PFSK-1 (cell line): ENCODE measurements around the gene SATB1.

Source experiments
- FOXP2 ChIP-seq: optimal IDR thresholded peaks from 2 replicates; pipeline ENCODE3; 2011; ENCODE audit warnings: borderline replicate concordance, control low read depth, inconsistent platforms; ENCODE audit not compliant: insufficient read depth; ENCODE audit errors: extremely low read length, extremely low read depth
- POLR2AphosphoS5 ChIP-seq: IDR thresholded peaks from 2 replicates; pipeline ENCODE4 v1.6.1; 2012; ENCODE audit warnings: low read depth, mild to moderate bottlenecking, control low read depth, low read length, moderate library complexity
- SIN3A ChIP-seq: IDR thresholded peaks from 2 replicates; pipeline ENCODE4 v1.6.1; 2012; ENCODE audit warnings: mild to moderate bottlenecking, low read length, moderate library complexity, borderline replicate concordance; ENCODE audit not compliant: insufficient read depth
- TAF1 ChIP-seq: IDR thresholded peaks from 2 replicates; pipeline ENCODE4 v1.6.1; 2012; ENCODE audit warnings: low read length, control low read depth, borderline replicate concordance; ENCODE audit not compliant: insufficient read depth
- TF ChIP-seq, protein P1 (sequence below), 2 experiments: IDR thresholded peaks; 2 replicates each; pipeline versions ENCODE4 v1.6.1 to v1.8.0; 2011 to 2012; ENCODE audit warnings: low read depth in 2 of 2, low read length in 2 of 2, control low read depth in 1 of 2, inconsistent platforms in 1 of 2, mild to moderate bottlenecking in 1 of 2, moderate library complexity in 1 of 2; ENCODE audit not compliant: insufficient read depth in 1 of 2

Gene SATB1

DNA sequence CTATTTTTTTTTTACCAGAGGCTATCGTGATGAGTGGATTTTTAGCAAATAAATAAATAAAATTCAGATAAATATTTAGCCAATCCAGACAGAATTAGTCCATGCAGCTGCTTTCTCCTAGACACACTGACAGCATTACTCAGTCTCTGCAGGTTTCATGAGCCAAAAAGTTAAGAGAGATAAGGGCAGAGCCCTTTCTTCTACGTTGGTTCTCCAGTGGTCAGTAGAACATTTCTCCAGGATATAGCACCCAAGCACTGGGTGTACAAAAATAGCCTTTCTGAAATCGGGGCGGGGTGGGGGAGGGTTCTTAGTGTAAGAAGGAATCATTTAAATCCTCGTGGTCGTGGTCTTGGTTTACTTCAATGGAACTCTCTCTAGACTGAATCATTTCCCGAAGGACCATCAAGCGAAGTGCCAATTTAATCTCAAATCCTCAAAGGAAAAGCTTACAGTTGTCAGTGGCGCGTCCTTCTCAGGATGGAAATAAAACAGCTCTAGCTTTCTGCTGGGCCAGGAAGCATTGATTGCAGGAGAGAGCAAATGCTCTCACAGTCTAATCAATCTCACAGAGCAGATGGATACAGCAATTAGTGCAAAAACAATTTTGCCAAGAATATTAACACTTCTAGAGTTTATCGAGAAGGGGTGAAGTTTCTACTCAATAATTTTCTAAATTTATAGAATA is 86.2 kb downstream of the SATB1 start:
- TF ChIP-seq TAF1 (no peak), FOXP2 (no peak), SIN3A (no peak), POLR2AphosphoS5 (no peak)
- TF ChIP-seq, protein P1, sequence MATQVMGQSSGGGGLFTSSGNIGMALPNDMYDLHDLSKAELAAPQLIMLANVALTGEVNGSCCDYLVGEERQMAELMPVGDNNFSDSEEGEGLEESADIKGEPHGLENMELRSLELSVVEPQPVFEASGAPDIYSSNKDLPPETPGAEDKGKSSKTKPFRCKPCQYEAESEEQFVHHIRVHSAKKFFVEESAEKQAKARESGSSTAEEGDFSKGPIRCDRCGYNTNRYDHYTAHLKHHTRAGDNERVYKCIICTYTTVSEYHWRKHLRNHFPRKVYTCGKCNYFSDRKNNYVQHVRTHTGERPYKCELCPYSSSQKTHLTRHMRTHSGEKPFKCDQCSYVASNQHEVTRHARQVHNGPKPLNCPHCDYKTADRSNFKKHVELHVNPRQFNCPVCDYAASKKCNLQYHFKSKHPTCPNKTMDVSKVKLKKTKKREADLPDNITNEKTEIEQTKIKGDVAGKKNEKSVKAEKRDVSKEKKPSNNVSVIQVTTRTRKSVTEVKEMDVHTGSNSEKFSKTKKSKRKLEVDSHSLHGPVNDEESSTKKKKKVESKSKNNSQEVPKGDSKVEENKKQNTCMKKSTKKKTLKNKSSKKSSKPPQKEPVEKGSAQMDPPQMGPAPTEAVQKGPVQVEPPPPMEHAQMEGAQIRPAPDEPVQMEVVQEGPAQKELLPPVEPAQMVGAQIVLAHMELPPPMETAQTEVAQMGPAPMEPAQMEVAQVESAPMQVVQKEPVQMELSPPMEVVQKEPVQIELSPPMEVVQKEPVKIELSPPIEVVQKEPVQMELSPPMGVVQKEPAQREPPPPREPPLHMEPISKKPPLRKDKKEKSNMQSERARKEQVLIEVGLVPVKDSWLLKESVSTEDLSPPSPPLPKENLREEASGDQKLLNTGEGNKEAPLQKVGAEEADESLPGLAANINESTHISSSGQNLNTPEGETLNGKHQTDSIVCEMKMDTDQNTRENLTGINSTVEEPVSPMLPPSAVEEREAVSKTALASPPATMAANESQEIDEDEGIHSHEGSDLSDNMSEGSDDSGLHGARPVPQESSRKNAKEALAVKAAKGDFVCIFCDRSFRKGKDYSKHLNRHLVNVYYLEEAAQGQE (IDR thresholded peaks at IDR 0.05; ENCODE audit: insufficient read depth in 1 of 2, low read depth in 2 of 2, low read length in 2 of 2) = no peak

DNA sequence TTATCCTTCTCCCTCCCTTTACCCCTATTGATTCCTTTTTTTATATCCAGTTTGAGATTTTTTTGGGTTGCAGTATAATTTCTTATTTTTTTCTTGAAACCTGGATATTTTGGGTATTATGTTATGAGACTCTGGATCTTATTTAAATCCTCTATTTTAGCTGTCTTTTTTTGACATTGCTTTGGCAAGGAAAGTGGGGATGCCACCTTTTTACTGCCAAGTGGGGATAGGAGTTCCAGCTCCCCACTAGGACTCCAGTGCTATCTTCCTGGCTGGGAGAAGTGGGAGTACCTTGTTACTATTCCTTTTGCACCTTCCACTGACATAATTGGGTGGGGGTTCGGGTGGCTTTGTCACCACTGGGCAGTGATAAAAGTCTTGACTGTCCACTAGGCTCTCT is 87.9 kb downstream of the SATB1 start:
- TF ChIP-seq, protein P1 (IDR thresholded peaks at IDR 0.05; ENCODE audit: insufficient read depth in 1 of 2, low read depth in 2 of 2, low read length in 2 of 2) = no peak
- TF ChIP-seq FOXP2 (no peak), TAF1 (no peak), POLR2AphosphoS5 (no peak), SIN3A (no peak)

DNA sequence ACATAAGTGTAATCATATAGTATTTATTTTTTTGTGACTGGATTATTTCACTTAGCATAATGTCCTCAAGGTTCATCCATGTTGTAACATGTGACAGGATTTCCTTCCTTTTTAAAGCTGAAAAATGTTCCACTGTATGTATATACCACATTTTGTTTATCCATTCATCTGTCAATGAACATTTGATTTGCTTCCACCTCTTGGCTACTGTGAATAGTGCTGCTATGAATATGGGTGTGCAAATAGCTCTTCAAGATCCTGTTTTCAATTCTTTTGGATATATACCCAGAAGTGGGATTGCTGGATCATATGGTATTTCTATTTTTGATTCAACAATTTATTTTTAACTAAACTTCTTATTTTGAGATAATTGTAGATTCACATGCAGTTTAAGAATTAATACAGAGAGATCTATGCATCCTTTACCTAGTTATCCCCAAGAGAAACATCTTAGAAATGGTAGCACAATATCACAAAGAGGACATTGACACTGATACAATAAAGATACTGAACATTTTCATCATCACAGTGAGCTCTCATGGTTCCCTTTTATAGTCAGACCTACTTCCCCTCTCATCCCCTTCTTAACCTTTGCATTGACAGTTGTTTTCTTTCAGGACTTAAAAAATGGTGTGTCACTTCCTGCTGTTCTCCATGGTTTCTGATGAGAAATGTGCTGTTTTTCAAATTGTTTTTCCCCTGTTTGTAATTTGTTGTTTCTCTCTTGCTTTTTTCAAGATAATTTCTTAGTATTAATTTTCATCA is 90.1 kb downstream of the SATB1 start:
- TF ChIP-seq FOXP2 (no peak), TAF1 (no peak), POLR2AphosphoS5 (no peak), SIN3A (no peak)
- TF ChIP-seq, protein P1 (IDR thresholded peaks at IDR 0.05; ENCODE audit: insufficient read depth in 1 of 2, low read depth in 2 of 2, low read length in 2 of 2) = no peak

DNA sequence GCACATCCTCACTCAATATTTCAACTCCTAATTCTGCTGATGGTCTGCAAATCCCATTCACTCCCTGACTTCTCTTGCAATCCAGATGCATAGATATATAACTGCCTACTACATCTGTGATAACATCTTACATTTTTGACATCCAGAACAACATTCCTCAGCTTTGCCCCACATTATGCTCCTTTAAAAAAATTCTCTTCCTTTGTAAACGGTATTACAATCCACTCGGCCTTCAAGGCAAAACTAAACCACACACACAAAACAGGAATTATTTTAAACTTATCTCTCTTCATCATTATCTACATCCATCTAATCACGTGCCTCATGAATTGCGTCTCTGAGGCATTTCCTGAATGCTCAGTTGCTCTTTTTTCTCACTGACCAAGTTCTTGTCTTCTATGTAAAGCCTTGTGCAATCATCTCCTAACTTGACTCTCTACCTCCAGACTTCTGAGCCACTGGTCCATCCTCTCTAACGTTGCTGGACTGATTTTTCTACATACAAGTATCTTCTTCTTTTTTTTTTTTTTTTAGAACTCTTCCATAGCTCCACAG is 117.0 kb downstream of the SATB1 start:
- no peak for TF ChIP-seq SIN3A
- no peak for TF ChIP-seq POLR2AphosphoS5
- TF ChIP-seq FOXP2 = no peak
- TF ChIP-seq TAF1 = no peak
- TF ChIP-seq, protein P1 (IDR thresholded peaks at IDR 0.05; ENCODE audit: insufficient read depth in 1 of 2, low read depth in 2 of 2, low read length in 2 of 2) = no peak
